GM12878 (cell line): Measurements from ENCODE around the gene MARS1. TPM values are rescaled to one million over a fixed set of nuclear protein-coding genes. Genes with fewer than 3 reads are reported as not detected.
"Not testable (repeated sequence)": the region's sequence is repeated elsewhere in the genome, so short reads cannot be mapped to it uniquely, and the experiment has no call there.

Source experiments
- ATAC-seq: fragments of 200-7000 bp; cut with Tn5 transposase; 3 replicates; pipeline ENCODE4 v1.9.1; 2020; ENCODE audit warnings: mild to moderate bottlenecking, moderate library complexity
- BruUV-seq: library from RNA; stranded (reverse); fragments of 400-500 nt; replicated peaks from 2 replicates; lab custom pipeline; 2021; lab: Mats Ljungman, UMichigan
- CTCF ChIA-PET: fragments of 300-600 bp; sonication (Branson Sonifier 250); formaldehyde crosslinking; extraction: SDS; loops from one replicate; lab custom pipeline; 2021; ENCODE audit warnings: inconsistent platforms; lab: Yijun Ruan, JAX
- POLR2A ChIA-PET: fragments of 350-600 bp; formaldehyde crosslinking; extraction: SDS; loops from one replicate; lab custom pipeline; 2021; ENCODE audit warnings: inconsistent platforms; lab: Charles Lee
- RAD21 ChIA-PET: fragments of 300-600 bp; sonication (Branson Sonifier 250); formaldehyde crosslinking; loops from one replicate; lab custom pipeline; 2023; ENCODE audit warnings: antibody characterized with exemption; ENCODE audit not compliant: unreplicated experiment; lab: Charles Lee
- SMC1A ChIA-PET: fragments of 300-600 bp; sonication (Branson Sonifier 250); formaldehyde crosslinking; loops from one replicate; lab custom pipeline; 2023; ENCODE audit not compliant: unreplicated experiment, uncharacterized antibody; lab: Charles Lee
- DNase-seq: peaks from one replicate; pipeline ENCODE4 v3.0.0-alpha.2; 2011; ENCODE audit warnings: low read depth, low spot score
- FAIRE-seq: peaks from 3 replicates; lab custom pipeline; 2011; peaks lifted over from hg19 to GRCh38; lab: Jason Lieb, UNC
- H2AFZ ChIP-seq: 2 replicates; pipeline ENCODE4 v1.6.0; 2011; ENCODE audit warnings: low read depth, low read length, control low read depth; ENCODE audit not compliant: control insufficient read depth
- H3K27ac ChIP-seq: 2 replicates; pipeline ENCODE4 v1.5.1; 2011; ENCODE audit warnings: control low read depth; ENCODE audit not compliant: control insufficient read depth, insufficient read depth
- H3K27me3 ChIP-seq, 2 experiments: replicated peaks in 1 of 2; 2 replicates each; pipeline versions ENCODE4 v1.6.0 to v1.6.1; 2011; ENCODE audit warnings: low read length in 1 of 2; ENCODE audit not compliant: control insufficient read depth in 2 of 2, insufficient read depth in 2 of 2
- H3K36me3 ChIP-seq, 2 experiments: 2 replicates each; pipeline ENCODE4 v1.5.1; 2011; ENCODE audit warnings: low read length in 1 of 2; ENCODE audit not compliant: control insufficient read depth in 2 of 2, insufficient read depth in 2 of 2
- H3K4me1 ChIP-seq: 2 replicates; pipeline ENCODE4 v1.6.1; 2011; ENCODE audit warnings: mild to moderate bottlenecking, low read length, moderate library complexity, mixed read lengths; ENCODE audit not compliant: control insufficient read depth, insufficient read depth
- H3K4me2 ChIP-seq: 2 replicates; pipeline ENCODE4 v1.6.0; 2011; ENCODE audit warnings: control low read depth; ENCODE audit not compliant: control insufficient read depth, insufficient read depth
- H3K4me3 ChIP-seq: fragments of 200-600 bp; sonication (generic); 2 replicates; pipeline ENCODE4 v1.5.1; 2016
- H3K79me2 ChIP-seq: 2 replicates; pipeline ENCODE4 v1.6.0; 2011; ENCODE audit warnings: low read length; ENCODE audit not compliant: control insufficient read depth, insufficient read depth
- H3K9ac ChIP-seq: 2 replicates; pipeline ENCODE4 v1.8.0; 2011; ENCODE audit warnings: low read length, control low read depth, mixed read lengths; ENCODE audit not compliant: control insufficient read depth, insufficient read depth
- H3K9me3 ChIP-seq: replicated peaks from 3 replicates; pipeline ENCODE4 v1.5.1; 2011; ENCODE audit warnings: mild to moderate bottlenecking, low read length; ENCODE audit not compliant: control insufficient read depth, insufficient read depth
- H4K20me1 ChIP-seq: 2 replicates; pipeline ENCODE4 v1.6.0; 2011; ENCODE audit not compliant: control insufficient read depth, insufficient read depth
- ESRRA ChIP-seq: IDR thresholded peaks from 2 replicates; pipeline ENCODE4 v1.6.1; 2012; ENCODE audit warnings: mild to moderate bottlenecking, low read length, improper control_type of control experiment
- IRF3 ChIP-seq: fragments of 450-650 bp; IDR thresholded peaks from 2 replicates; pipeline ENCODE4 v1.6.1; 2014; ENCODE audit warnings: mild to moderate bottlenecking
- MEF2A ChIP-seq: IDR thresholded peaks from 2 replicates; pipeline ENCODE4 v1.6.1; 2011; ENCODE audit warnings: low read depth, mild to moderate bottlenecking, low read length, moderate library complexity; ENCODE audit not compliant: insufficient read depth
- WGBS: methylation state at CpG from one replicate; pipeline ENCODE4 v1.1.6; 2016; ENCODE audit warnings: low lambda C conversion rate; ENCODE audit not compliant: insufficient replicate concordance, insufficient coverage; ENCODE audit errors: missing lambda C conversion rate; 5-methylcytosine and 5-hydroxymethylcytosine counted together
- in situ Hi-C: fragments of 300-500 bp; cut with MboI; formaldehyde crosslinking; loops from 9 replicates; pipeline ENCODE4 v1.14.3; 2018; ENCODE audit warnings: mixed read lengths
- intact Hi-C: fragments of 100-400 bp; cut with micrococcal nuclease; formaldehyde crosslinking; loops from one replicate; pipeline ENCODE4 v1.14.2; 2022; ENCODE audit not compliant: unreplicated experiment
- polyA plus RNA-seq, 11 experiments: library from polyadenylated mRNA; depleted of rRNA in 4 of 11; unstranded in 6 of 11; stranded (reverse) in 5 of 11; fragments of >200 nt; fragmentation: Nextera tagmentation in 4 of 11; fragmentation: Illumina TruSeq in 1 of 11; extraction: Ambion mirVana in 4 of 11; extraction: Trizol in 1 of 11; gene quantifications; 1 replicate in 1 of 11; 2 replicates in 10 of 11; pipeline versions ENCODE4 v1.2.1 to v1.2.3, GENCODE V29; 2011 to 2016; ENCODE audit warnings: inconsistent platforms in 2 of 11, missing spikeins in 2 of 11, low read depth in 1 of 11
- total RNA-seq, 4 experiments: library from RNA; depleted of rRNA in 3 of 4; stranded (reverse); fragments of >200 nt in 3 of 4; fragmentation: Illumina TruSeq in 1 of 4; extraction: Trizol in 1 of 4; gene quantifications; 2 replicates each; pipeline versions ENCODE4 v1.2.1 to v1.2.3, GENCODE V29; 2013 to 2021

MARS1 gene
- total and polyA plus RNA-seq, 10 of the 15 experiments (the other 5 are each of a cell fraction or from before 2014, with no cell fraction given): 72.3 to 270 (median 153) TPM

GRCh38 chr12:57517187-57517586, 29.3 kb downstream of the MARS1 start (continued):
- TF ChIP-seq IRF3 (no peak), ESRRA (no peak), MEF2A (no peak)

GRCh38 chr12:57517718-57518117, 29.9 kb downstream of the MARS1 start:
- ChIA-PET CTCF (interaction anchor here (1.2 to 4.0 kb wide), 2 partner anchors 38 to 41 kb away, joined by 3 to 13 read pairs; partner anchors contain the start of gene ARHGAP9), RAD21 (interaction anchor here (1.1 to 1.3 kb wide), 2 partner anchors 57 to 59 kb away, joined by 3 read pairs; no protein-coding TSS in a partner anchor)
- H3K9ac ChIP-seq, ATAC-seq, intact Hi-C loops, POLR2A ChIA-PET, H3K4me2 ChIP-seq, H4K20me1 ChIP-seq, FAIRE-seq, H3K4me3 ChIP-seq, SMC1A ChIA-PET, DNase-seq, H3K9me3 ChIP-seq, H3K27ac ChIP-seq, in situ Hi-C loops, BruUV-seq, H2AFZ ChIP-seq, H3K27me3 ChIP-seq: not testable (repeated sequence)
- Histone ChIP-seq H3K79me2 (peaks cover 27% of the 10 kb centered on the region), H3K4me1 (peaks cover 13% of the 10 kb centered on the region), H3K36me3 (peaks cover 25 to 35% of the 10 kb centered on the region in 2 experiments)
- 95% methylated on average over 8 of the region's 10 CpGs for WGBS
